ENCODE results near the gene POLR1B.

The POLR1B gene

GRCh38 chr2:112585400-112585799 is 43.1 kb downstream of the POLR1B start:
- no peak for DNase-seq (ENCODE audit: low read depth)
- TF ChIP-seq CTCF (IDR thresholded peaks at IDR 0.05; ENCODE audit: control insufficient read depth, insufficient read depth, low read depth, low read length, missing control alignments): no peak
- no peak overlapping the region for H3K4me3 ChIP-seq (ENCODE audit: control insufficient read depth, low read depth, low read length)

- DNase-seq (ENCODE audit: low read depth): no peak
- H3K4me3 ChIP-seq (ENCODE audit: control insufficient read depth, low read depth, low read length): no peak overlapping the region
- TF ChIP-seq CTCF (IDR thresholded peaks at IDR 0.05; ENCODE audit: control insufficient read depth, insufficient read depth, low read depth, low read length, missing control alignments): no peak
Observed at GRCh38 chr2:112585873-112586464, 43.7 kb downstream of the POLR1B start.

GRCh38 chr2:112588611-112589045 is 46.4 kb downstream of the POLR1B start:
- no peak for TF ChIP-seq CTCF (IDR thresholded peaks at IDR 0.05; ENCODE audit: control insufficient read depth, insufficient read depth, low read depth, low read length, missing control alignments)

GRCh38 chr2:112591413-112591812 is 49.1 kb downstream of the POLR1B start:
- H3K4me3 ChIP-seq (ENCODE audit: control insufficient read depth, low read depth, low read length): no peak overlapping the region
- TF ChIP-seq CTCF (IDR thresholded peaks at IDR 0.05; ENCODE audit: control insufficient read depth, insufficient read depth, low read depth, low read length, missing control alignments): no peak
- DNase-seq (ENCODE audit: low read depth): no peak

More at GRCh38 chr2:112588611-112589045, 46.4 kb downstream of the POLR1B start:
- DNase-seq (ENCODE audit: low read depth): no peak
- no peak overlapping the region for H3K4me3 ChIP-seq (ENCODE audit: control insufficient read depth, low read depth, low read length)

GRCh38 chr2:112593736-112594135 is 51.5 kb downstream of the POLR1B start:
- no peak for TF ChIP-seq CTCF (IDR thresholded peaks at IDR 0.05; ENCODE audit: control insufficient read depth, insufficient read depth, low read depth, low read length, missing control alignments)
- no peak overlapping the region for H3K4me3 ChIP-seq (ENCODE audit: control insufficient read depth, low read depth, low read length)
- no peak for DNase-seq (ENCODE audit: low read depth)

GRCh38 chr2:112597537-112598322 is 55.5 kb downstream of the POLR1B start:
- no peak overlapping the region for H3K4me3 ChIP-seq (ENCODE audit: control insufficient read depth, low read depth, low read length)
- no peak for TF ChIP-seq CTCF (IDR thresholded peaks at IDR 0.05; ENCODE audit: control insufficient read depth, insufficient read depth, low read depth, low read length, missing control alignments)
- no peak for DNase-seq (ENCODE audit: low read depth)
